Spleen (tissue), 7 donors: ENCODE measurements around the gene TMEM245.

Experiments used
- CTCF ChIP-seq, 11 experiments: fragments of 200-600 bp in 7 of 11; fragments of 450-650 bp in 4 of 11; sonication (generic) in 4 of 11; IDR thresholded peaks in 8 of 11; conservative IDR thresholded peaks in 3 of 11; 1 replicate in 7 of 11; 2 replicates in 4 of 11; pipeline versions ENCODE4 v1.4.0 to v1.8.0; 2016 to 2021; ENCODE audit warnings: antibody characterized with exemption in 11 of 11, inconsistent platforms in 4 of 11, mild to moderate bottlenecking in 1 of 11
- POLR2A ChIP-seq, 3 donors: fragments of 450-650 bp; IDR thresholded peaks; one replicate each; pipeline ENCODE4 v1.5.1; 2017; ENCODE audit warnings: antibody characterized with exemption in 3 of 3, mild to moderate bottlenecking in 1 of 3
- POLR2AphosphoS5 ChIP-seq, 3 donors: sonication (generic); formaldehyde crosslinking; IDR thresholded peaks; one replicate each; pipeline ENCODE4 v1.5.1; 2017; ENCODE audit warnings: antibody characterized with exemption in 3 of 3
- donor health status: DM: no; HTN: no; CAD: no; lungs with moderate emphysema.
- donor health status: DM: no; HTN: no; CAD: no.
- donor health status: DM: no; HTN: no; CAD: no.

- TF ChIP-seq CTCF (IDR thresholded peaks at IDR 0.05 in 8 of 11, conservative IDR thresholded peaks at IDR 0.05 in 3 of 11) (no peak), POLR2A (IDR thresholded peaks at IDR 0.05) (no peak), POLR2AphosphoS5 (IDR thresholded peaks at IDR 0.05) (no peak)
Observed at GRCh38 chr9:109117856-109118807, 1.6 kb downstream of the TMEM245 start.
